Uterus (tissue), 2 donors: ENCODE measurements around the gene KDM8.
"Not testable (repeated sequence)": the region's sequence is repeated elsewhere in the genome, so short reads cannot be mapped to it uniquely, and the experiment has no call there.

ENCODE experiments used
- POLR2A ChIP-seq, 2 donors: fragments of 450-650 bp; IDR thresholded peaks; one replicate each; pipeline ENCODE4 v1.6.1; 2016; ENCODE audit warnings: antibody characterized with exemption in 2 of 2, mild to moderate bottlenecking in 1 of 2, moderate library complexity in 1 of 2
- TF ChIP-seq, protein P1 (sequence below), 4 experiments: fragments of 200-600 bp in 2 of 4; fragments of 450-650 bp in 2 of 4; sonication (generic) in 2 of 4; IDR thresholded peaks; one replicate each; pipeline ENCODE4 v1.5.1; 2016 to 2019; ENCODE audit warnings: antibody characterized with exemption in 4 of 4, mild to moderate bottlenecking in 2 of 4, moderate library complexity in 1 of 4

DNA sequence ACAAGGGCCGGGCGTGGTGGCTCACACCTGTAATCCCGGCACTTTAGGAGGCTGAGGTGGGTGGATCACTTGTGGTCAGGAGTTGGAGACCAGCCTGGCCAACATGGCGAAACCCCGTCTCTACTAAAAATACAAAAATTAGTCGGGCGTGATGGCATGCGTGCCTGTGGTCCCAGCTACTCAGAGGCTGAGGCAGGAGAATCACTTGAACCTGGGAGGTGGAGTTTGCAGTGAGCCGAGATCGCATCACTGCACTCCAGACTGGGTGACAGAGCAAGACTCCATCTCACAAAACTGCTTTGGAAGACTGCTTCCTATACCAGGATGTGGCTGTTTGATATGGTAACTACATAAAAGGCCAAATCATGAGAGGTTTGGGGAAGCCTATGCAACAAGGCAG lies 3.8 kb downstream of the KDM8 start:
- TF ChIP-seq, protein P1, sequence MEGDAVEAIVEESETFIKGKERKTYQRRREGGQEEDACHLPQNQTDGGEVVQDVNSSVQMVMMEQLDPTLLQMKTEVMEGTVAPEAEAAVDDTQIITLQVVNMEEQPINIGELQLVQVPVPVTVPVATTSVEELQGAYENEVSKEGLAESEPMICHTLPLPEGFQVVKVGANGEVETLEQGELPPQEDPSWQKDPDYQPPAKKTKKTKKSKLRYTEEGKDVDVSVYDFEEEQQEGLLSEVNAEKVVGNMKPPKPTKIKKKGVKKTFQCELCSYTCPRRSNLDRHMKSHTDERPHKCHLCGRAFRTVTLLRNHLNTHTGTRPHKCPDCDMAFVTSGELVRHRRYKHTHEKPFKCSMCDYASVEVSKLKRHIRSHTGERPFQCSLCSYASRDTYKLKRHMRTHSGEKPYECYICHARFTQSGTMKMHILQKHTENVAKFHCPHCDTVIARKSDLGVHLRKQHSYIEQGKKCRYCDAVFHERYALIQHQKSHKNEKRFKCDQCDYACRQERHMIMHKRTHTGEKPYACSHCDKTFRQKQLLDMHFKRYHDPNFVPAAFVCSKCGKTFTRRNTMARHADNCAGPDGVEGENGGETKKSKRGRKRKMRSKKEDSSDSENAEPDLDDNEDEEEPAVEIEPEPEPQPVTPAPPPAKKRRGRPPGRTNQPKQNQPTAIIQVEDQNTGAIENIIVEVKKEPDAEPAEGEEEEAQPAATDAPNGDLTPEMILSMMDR (IDR thresholded peaks at IDR 0.05): not testable (repeated sequence)
- not testable (repeated sequence) for TF ChIP-seq POLR2A (IDR thresholded peaks at IDR 0.05)
